HG02884 (cell line): ENCODE results near the gene SCAPER.

Experiments
- ATAC-seq: cut with Tn5 transposase; IDR thresholded peaks from one replicate; pipeline ENCODE4 v1.9.1; 2021; ENCODE audit warnings: mild to moderate bottlenecking, moderate library complexity; ENCODE audit not compliant: unreplicated experiment

SCAPER gene

DNA sequence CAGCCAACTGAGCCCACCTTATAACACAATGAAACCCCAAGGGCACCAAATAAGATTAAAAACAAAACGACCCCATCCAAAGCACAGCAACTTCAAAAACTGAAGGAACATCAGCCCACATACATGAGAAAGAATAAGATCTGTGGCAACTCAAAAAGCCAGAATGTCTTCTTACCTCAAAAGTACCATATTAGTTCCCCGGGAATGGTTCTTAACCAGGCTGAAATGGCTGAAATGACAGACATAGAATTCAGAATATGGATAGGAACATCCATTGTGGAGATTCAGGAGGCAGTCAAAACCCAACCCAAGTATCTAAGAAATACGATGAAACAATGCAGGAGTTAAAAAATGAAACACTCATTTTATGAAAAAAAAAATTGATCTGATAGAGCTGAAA lies 222.3 kb downstream of the SCAPER start:
- ATAC-seq: no peak

DNA sequence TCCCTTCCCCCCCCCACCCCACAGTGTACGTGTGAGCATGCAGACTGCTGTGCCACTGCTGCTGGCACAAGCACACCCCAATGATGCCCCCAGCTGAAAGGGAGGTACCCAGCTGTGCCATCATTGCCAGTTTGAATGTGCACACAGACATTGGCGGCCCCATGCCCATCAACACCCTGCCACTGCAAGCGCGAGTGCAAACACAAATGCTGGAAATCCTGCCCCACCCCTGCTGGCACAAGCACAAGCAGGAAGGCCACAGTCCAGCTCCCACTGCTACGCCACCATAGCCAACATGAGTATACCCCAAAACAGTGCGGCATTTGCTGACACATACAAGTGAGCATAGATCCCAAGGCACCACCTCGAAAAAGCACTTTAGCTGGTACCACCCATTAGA lies 222.9 kb downstream of the SCAPER start:
- no peak for ATAC-seq

DNA sequence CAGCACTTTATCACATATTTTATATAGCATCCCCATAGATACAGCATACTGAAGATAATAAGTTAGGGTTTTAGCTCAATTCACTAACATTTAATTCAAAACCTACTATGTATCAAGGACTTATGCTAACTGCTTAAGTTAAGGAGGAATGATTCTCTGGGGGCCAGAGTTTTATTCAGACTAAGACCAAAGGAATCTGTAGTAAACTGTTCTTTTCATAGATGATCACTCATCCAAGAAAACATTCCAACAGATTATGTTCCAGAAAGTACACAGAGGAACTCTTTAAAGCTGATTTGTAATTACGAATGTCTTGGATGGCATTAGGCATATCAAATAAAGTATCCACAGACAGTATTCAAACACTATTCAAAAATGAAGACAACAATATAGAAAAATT lies 226.4 kb downstream of the SCAPER start:
- no peak for ATAC-seq

DNA sequence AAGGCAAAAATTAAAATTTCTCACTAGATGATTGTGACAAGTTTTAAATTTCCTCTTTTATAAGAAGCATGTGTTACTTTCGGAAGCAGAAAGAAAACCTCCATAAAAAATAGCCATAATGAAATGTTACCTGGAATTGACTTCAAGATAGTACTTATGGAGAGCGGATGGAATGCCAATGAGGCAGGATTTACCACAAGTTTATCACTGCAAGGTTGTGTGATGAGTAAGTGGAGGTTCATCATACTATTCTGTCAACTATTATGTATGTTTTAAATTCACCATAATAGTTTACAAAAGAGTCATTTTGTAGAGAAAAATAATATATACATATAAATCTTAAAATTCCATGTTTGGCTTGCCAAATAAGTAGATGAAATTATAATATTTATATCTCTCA lies 230.3 kb downstream of the SCAPER start:
- no peak for ATAC-seq

DNA sequence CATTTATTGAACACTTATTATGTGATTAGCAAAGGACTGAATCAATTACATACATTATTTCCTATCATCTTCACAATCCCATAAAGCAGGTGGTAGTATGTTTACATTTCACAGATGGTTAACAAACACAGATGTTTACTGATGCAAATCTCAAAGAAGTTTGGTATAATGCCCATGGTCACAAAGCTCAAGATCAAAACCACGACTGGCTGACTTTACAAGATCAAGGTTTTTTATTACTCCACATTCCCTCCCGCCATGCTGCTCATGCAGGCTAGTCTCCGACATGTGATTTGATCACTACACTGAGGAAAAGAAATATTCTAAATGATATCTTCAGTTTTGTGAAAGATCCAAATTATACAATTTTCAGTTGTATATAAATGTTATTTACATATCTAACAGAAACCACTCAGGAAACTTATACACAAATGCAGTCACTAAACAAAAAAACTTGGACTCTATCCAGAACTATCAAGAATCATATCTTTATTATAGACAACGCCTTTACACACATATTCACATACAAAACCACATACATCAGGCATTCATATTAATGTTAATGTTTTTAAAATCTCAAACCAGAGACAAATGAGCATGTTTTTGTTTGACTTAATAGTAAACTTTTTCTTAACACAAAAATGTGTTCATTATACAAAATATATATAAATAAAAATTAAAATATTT lies 235.5 kb downstream of the SCAPER start:
- ATAC-seq: no peak

DNA sequence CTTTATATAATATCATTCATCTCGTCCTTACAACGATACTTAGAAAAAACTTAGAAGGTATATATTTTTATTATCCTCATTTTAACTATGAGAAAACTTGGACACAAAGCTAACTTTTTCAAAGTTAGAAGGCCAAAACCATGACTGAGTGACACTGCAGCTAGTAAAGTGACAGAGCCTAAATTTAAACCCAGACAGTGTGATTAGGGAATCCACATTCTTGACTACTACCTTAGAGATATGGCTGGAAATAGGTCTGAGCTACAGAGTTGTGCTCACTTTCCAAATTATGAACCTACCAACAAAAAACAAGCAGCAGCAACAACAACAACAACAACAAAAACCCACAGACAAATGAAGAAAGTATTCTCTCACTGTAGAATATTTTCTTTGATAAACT lies 236.2 kb downstream of the SCAPER start:
- no peak for ATAC-seq

DNA sequence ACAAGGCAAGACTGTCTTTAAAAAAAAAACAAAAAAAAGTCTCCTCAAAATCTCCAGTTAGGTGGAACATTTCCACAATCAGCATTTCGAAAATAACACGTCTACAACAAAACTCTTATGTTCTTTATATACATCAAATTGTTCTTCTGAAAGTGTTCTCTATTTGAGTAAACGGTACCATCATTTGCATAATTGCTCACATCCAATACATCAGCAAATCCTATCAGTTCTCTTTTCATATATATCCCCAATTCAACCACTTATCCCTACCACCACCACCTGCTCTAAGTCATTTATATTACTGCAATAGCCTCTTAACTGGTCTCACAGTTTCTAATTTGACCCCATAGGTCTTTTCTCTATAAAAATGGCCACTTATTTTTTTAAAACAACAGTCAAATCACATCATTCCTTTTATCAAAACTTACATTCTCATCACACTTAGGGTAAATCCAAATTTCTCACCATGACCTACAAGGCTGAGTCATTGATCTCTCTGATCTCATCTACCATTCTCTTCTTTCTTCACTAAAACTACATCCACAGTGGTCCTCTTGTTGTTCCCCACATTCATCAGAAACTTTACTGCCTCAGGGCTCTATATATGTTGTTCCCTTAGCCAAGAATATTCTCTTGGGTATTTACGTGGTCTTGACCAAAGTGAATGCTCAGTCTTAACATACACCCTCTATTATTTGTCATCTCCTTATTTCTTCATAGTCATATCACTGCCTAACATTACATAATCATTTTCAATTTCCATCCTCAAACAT lies 237.0 kb downstream of the SCAPER start:
- ATAC-seq: no peak

DNA sequence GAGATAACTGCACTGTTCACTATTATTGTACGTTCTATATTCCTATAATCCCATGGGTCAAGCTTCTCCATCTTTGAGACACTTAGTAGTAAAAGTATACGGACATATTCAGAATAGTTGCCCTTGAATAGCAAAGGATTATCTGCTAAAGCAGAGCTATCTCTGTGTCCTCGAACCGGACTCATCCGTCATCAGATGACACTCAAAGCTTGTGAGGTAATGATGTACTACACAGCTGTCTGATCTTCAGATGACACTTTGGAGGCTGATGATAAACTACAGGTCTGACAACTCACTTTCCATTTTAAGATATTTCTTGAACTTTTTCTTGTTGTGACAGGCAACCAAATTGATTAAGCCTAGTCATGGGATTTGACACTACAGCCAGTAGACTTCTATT lies 240.2 kb downstream of the SCAPER start:
- ATAC-seq: no peak

DNA sequence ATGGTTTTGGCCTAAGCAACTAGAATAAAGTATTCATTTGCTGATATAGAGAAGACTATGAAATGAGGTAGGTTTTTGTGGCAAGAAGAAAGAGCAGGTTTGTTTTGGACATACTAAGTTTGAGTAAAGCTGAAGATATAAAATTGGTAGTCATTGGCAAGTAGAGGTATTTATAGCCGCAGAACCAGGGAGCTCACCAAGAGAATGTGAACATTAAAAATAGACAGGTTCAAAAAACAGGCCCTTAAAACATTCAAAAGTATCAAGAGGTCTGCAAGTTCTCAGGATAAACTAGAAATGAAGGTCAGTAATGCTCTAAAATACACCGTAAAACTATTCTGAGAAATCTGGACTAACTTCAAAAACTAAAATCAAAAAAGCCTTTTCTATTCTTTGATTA lies 240.7 kb downstream of the SCAPER start:
- ATAC-seq: no peak

DNA sequence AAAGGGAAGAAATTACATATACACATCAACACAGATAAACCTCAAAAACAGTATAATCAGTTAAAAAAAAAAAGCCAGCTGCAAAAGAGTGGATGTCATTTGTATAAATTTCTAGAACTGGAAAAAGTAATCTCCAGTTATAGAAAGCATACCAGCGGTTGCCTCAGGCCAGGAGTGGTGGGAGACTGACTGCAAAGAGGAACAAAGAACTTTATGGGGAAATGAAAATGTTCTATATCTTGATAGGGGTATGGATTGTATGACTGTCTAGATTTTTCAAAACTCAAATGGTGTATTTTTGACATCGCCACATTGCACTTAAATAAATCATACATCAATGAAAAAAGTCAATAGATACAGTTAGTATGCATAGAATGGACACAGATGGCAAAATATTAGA lies 241.6 kb downstream of the SCAPER start:
- ATAC-seq: no peak

DNA sequence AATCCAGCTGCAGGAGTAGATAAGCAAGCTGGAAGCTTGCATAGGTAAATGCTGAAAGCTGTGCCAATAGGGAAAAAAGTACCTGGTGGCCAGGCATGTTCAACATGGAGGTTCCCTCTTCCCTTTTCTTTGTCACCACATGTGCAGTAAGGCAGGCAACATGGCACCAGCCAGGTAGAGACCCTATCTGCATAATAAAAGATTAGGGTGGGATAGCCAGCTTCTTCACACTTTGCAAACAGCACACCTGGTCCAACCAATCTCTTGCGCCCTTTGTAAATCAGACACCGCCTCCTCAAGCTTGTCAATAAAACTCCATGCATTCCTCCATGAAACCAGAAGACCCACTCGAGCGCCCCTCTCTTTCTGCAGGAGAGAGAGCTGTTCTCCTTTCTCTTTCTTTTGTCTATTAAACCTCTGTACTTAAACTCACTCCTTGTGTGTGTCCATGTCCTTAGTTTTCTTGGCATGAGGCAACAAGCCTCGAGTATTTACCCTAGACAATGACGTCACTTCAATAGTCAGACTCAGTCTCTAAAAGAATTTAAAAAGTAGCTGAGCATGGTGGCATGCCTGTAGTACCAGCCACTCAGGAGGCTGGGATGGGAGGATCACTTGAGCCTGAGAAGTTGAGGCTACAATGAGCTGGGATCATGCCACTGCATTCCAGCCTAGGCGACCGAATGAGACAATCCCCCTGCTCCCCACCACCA lies 256.3 kb downstream of the SCAPER start:
- no peak for ATAC-seq

DNA sequence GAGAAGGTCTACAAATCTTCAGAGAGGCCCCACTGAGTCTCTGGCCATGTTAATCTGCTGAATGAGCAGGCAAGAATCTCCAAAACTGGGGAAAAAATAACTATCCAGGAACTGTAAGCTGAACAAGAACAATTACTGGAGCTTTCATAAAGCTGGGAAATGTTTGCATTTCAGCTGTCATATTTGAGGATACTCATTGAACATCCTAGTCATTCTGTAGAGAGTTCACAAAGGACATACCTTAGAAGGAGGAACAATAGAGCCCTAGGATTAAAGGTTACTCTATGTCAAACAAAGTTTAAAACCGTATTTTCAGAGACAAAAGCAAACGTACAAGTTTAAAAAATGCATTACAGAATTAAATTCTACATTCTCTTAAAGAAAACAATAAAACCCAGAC lies 257.5 kb downstream of the SCAPER start:
- ATAC-seq: no peak

DNA sequence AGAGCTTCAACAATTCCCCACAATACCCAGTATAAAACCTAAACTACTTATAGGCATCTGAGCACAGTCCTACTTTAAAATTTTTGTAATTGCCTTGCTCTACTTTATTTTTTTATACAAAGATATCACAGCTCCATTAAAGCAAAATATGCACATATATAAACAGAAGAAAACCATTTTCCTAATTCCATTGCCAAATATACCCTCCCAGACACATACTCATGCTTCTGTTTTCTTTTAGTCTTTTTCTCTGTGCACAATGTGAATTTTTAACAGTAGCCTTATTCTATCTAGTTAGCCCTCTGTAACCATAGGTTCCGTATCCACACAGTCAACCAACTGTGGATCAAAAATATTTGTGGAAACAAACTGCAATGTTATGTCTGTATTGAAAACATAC lies 260.5 kb downstream of the SCAPER start:
- ATAC-seq: no peak

DNA sequence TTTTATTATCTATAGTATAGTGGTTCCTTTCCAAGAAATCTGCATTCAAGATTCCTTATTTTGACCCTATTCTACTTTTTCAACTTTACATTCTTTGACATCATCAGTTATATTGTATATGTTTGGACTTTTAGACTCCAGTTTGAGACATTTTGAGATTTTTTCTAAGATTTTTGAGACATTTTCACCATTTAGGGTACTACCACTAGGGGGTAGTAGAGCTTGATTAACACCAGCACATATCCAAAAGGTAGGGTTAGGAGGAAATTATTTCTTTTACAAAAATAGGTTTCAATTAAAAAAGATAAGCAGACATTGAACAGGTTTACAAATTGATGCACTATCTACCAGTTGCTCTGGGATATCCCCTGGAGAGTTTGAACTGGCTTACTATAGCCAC lies 262.5 kb downstream of the SCAPER start:
- ATAC-seq: no peak

DNA sequence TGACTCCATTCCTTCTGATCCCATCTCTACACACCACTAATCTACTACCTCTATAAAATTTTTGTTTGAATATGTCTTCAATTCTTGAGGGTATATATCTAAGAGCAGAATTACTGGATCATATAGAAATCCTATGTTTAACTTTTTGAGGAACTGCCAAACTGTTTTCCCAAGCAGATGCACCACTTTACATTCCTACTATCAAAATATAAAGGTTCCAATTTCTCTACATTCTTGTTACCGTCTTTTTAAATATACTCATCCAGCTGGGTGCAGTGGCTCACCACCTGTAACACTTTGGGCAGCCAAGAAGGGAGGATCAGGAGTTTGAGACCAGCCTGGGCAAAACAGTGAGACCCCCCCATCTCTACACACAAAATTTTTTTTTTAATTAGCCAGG lies 268.0 kb downstream of the SCAPER start:
- no peak for ATAC-seq

DNA sequence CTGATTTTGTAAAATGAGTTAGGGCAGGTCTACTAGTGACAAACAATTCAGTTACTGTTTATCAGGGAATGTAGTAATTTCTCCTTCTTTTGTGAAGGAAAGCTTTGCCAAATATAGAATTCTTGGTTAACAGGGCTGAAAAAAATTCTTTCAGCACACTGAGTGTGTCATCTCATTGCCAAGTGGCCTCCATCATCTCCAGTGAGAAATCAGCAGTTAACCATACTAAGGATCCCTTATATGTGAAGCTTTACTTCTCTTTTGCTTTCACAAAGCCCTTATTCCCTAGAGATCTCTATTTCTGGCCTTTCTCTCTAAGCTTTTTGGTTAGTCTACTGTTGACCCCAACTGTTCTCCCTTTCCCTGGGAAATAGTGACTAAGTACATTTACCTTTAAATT lies 269.1 kb downstream of the SCAPER start:
- no peak for ATAC-seq

DNA sequence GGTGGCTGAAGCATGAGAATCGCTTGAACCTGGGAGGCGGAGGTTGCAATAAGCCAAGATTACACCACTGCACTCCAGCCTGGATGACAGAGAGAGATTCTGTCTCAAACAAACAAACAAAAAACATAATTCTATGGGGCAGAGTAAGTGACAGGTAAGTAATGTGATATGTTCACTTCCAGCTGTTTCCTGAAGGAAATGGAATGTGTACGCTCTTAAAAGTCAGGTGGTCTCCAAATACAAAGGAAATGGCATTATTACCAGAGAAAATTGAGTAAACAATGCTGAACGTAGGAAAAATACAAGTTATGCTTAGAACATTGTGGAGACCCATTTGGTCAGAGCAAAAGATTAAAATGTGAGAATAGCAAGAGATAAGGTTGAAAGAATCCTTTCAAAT lies 278.5 kb downstream of the SCAPER start:
- no peak for ATAC-seq

DNA sequence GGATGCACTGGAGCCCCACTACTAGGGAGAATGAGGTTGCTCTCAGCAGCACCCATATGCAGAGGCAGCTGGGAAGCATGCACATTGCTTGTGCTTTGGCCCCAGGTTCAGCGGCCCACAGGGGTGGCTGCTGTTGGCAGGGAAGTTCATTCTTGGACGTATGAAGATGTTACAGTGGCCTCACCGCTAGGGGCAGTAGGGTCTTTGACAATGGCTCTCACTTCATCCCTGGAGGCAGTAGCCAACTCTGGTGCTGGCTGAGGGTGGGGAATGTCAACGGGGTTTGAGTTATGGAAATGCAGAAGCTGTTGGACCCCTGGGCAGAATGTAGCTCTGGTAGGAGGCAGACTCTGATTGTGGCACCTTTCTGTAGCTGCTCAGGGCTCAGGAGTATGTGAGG lies 279.9 kb downstream of the SCAPER start:
- no peak for ATAC-seq

DNA sequence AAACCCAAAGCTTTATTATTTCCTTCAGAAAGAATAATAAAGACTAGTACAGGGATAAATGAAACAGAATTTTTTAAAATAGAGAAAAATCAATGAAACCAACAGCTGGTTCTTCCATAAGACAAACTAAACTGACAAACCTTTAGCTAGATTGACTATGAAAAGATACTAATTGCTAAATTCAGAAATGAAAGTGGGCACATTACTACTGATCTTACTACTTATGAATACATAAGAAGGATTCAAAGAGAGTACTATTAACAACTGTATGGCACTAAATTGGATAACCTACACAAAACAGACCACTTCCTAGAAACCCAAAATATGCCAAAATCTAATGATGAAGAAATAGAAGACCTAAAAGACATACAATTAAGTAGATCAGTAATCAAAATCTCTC lies 290.4 kb downstream of the SCAPER start:
- ATAC-seq: no peak

DNA sequence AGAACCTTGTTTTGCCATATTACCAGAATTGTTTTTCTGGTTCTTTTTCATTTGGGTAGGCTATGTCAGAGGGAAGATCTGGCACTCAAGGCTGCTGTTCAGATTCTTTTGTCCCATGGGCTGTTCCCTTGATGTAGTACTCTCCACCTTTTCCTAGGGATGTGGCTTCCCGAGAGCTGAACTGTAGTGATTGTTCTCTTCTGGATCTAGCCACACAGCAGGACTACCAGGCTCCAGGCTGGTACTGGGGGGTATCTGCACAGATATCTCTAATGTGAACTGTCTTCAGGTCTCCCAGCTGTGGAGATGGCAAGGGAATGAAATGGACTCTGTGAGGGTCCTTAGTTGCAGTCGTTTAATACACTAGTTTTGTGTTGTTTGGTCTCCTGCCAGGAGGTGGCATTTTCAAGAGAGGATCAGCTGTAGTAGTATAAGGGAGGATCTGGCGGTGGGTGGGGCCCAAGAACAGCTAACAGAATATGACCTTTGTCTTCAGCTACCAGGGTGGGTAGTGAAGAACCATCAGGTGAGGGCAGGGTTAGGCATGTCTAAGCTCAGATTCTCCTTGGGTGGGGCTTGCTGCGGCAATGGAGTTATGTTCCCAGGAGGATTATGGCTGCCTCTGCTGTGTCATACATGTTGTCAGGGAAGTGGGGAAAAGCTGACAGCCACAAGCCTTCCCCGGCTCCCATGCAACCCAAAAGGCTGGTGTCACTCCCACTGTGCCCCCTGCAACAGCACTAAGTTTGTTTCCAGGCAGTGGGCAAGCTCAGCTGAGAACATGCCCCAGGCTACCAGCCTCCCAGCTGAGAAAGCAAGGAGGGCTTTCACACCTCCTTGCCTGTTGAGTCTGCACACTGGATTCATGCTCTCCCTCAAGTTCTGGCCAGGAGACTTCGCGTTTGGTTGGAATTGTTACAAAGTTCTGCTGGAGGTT lies 316.1 kb downstream of the SCAPER start:
- no peak for ATAC-seq

DNA sequence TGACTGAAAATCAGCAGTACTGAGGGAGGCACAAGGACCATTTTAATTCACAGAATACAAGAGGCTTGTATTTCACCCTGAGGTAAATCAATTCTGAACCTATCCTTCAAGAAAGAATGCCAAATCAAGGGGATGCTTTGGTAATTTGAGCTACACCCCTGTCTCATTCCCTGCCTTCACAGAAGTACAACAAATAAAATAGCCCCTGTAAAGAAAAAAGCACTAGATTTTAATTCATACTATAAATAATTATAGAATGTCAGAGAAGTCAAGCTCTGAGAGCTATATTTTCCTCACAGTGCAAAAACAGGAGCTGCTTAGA lies 319.6 kb downstream of the SCAPER start:
- no peak for ATAC-seq
